ENCODE results near the gene TBX1. TPM values are rescaled to one million over a fixed set of nuclear protein-coding genes. Genes with fewer than 3 reads are reported as not detected.

The TBX1 gene
- total RNA-seq, 1 donor from 2014 or later, result not detected

GRCh38 chr22:19793661-19794310 is 33.2 kb downstream of the TBX1 start:
- no peak for DNase-seq (ENCODE audit: low read depth)
- TF ChIP-seq, protein P1, sequence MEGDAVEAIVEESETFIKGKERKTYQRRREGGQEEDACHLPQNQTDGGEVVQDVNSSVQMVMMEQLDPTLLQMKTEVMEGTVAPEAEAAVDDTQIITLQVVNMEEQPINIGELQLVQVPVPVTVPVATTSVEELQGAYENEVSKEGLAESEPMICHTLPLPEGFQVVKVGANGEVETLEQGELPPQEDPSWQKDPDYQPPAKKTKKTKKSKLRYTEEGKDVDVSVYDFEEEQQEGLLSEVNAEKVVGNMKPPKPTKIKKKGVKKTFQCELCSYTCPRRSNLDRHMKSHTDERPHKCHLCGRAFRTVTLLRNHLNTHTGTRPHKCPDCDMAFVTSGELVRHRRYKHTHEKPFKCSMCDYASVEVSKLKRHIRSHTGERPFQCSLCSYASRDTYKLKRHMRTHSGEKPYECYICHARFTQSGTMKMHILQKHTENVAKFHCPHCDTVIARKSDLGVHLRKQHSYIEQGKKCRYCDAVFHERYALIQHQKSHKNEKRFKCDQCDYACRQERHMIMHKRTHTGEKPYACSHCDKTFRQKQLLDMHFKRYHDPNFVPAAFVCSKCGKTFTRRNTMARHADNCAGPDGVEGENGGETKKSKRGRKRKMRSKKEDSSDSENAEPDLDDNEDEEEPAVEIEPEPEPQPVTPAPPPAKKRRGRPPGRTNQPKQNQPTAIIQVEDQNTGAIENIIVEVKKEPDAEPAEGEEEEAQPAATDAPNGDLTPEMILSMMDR (conservative IDR thresholded peaks at IDR 0.05; ENCODE audit: low read depth, low read length), result no peak
- no peak overlapping the region for H3K4me3 ChIP-seq (ENCODE audit: low read depth, low read length)

GRCh38 chr22:19795617-19796008 is 35.0 kb downstream of the TBX1 start:
- no peak overlapping the region for H3K4me3 ChIP-seq (ENCODE audit: low read depth, low read length)
- DNase-seq (ENCODE audit: low read depth), result no peak
- TF ChIP-seq, protein P1 (conservative IDR thresholded peaks at IDR 0.05; ENCODE audit: low read depth, low read length), result no peak

- no peak for DNase-seq (ENCODE audit: low read depth)
- TF ChIP-seq, protein P1 (conservative IDR thresholded peaks at IDR 0.05; ENCODE audit: low read depth, low read length), result no peak
- H3K4me3 ChIP-seq (ENCODE audit: low read depth, low read length), result no peak overlapping the region
Measured at GRCh38 chr22:19796160-19796559, 35.6 kb downstream of the TBX1 start.

- H3K4me3 ChIP-seq (ENCODE audit: low read depth, low read length), result no peak overlapping the region
- no peak for DNase-seq (ENCODE audit: low read depth)
- TF ChIP-seq, protein P1 (conservative IDR thresholded peaks at IDR 0.05; ENCODE audit: low read depth, low read length), result no peak
Measured at GRCh38 chr22:19797086-19798002, 36.8 kb downstream of the TBX1 start.

GRCh38 chr22:19798003-19798665 is 37.6 kb downstream of the TBX1 start:
- DNase-seq (ENCODE audit: low read depth), result no peak
- no peak overlapping the region for H3K4me3 ChIP-seq (ENCODE audit: low read depth, low read length)
- TF ChIP-seq, protein P1 (conservative IDR thresholded peaks at IDR 0.05; ENCODE audit: low read depth, low read length), result no peak

GRCh38 chr22:19798891-19799293 is 38.3 kb downstream of the TBX1 start:
- TF ChIP-seq, protein P1 (conservative IDR thresholded peaks at IDR 0.05; ENCODE audit: low read depth, low read length), result no peak
- no peak overlapping the region for H3K4me3 ChIP-seq (ENCODE audit: low read depth, low read length)
- DNase-seq (ENCODE audit: low read depth), result no peak
